Measurements from ENCODE around the gene CHST15.

GRCh38 chr10:124019886-124020797 is 73.3 kb downstream of the CHST15 start:
- no peak for TF ChIP-seq CTCF (IDR thresholded peaks at IDR 0.05)
- no peak for TF ChIP-seq POLR2A (IDR thresholded peaks at IDR 0.05)
